Measurements from ENCODE around the gene FCHSD2. TPM values are rescaled to one million over a fixed set of nuclear protein-coding genes. Genes with fewer than 3 reads are reported as not detected.

Gene FCHSD2
- total and polyA plus RNA-seq, 2 donors (not counting 3 experiments of a cell fraction or from before 2014, with no cell fraction given): 20.8 to 56.9 TPM

- no peak overlapping the region for H3K9ac ChIP-seq (replicated peaks; ENCODE audit: extremely low read depth, insufficient read depth, low read length)
- H4K20me1 ChIP-seq (replicated peaks; ENCODE audit: control insufficient read depth, extremely low read depth, insufficient read depth, low read length): no peaks in the 10 kb centered on the region
- H3K9me1 ChIP-seq (replicated peaks; ENCODE audit: control insufficient read depth, extremely low read depth, insufficient read depth, low read length): no peaks in the 10 kb centered on the region
- intact Hi-C loops (cut with micrococcal nuclease): no loop called here
- no peak overlapping the region for H3K27ac ChIP-seq (ENCODE audit: insufficient read depth, low read depth, low read length)
- H3K4me3 ChIP-seq (replicated peaks in 1 of 3; ENCODE audit: insufficient read depth in 1 of 3, low read depth in 1 of 3, low read length in 3 of 3): no peak overlapping the region
- ChIA-PET POLR2A (no interaction called here), CTCF (interaction anchor here (1.0 kb wide), 1 partner anchor 14 kb away, joined by 3 read pairs; no protein-coding TSS in a partner anchor)
- peaks cover 2% of the 10 kb centered on the region for H3K79me2 ChIP-seq (ENCODE audit: control insufficient read depth, insufficient read depth, low read length)
- dilution Hi-C loops (cut with MboI; ENCODE audit: extremely low pct_ligation_motif_present, low sequenced_read_pairs): no loop called here
- FAIRE-seq (no peak), DNase-seq (ENCODE audit: low read depth, low spot score) (no peak)
- no peaks in the 10 kb centered on the region for H3K27me3 ChIP-seq (ENCODE audit: control insufficient read depth in 2 of 2, insufficient read depth in 2 of 2, low read length in 2 of 2)
- TF ChIP-seq FOS (IDR thresholded peaks at IDR 0.05; ENCODE audit: borderline replicate concordance, insufficient read depth, low read length) (no peak), POLR2AphosphoS5 (IDR thresholded peaks at IDR 0.05; ENCODE audit: insufficient read depth, low read depth, low read length) (no peak), POLR2A (IDR thresholded peaks at IDR 0.05; ENCODE audit: low read depth, low read length) (no peak), MYC (IDR thresholded peaks at IDR 0.05; ENCODE audit: low read depth, low read length) (no peak), JUN (IDR thresholded peaks at IDR 0.05; ENCODE audit: borderline replicate concordance, insufficient read depth, insufficient read length, low read depth) (no peak)
- peaks cover 2 to 4% of the 10 kb centered on the region in 2 experiments for H3K36me3 ChIP-seq (ENCODE audit: control insufficient read depth in 2 of 2, extremely low read depth in 1 of 2, insufficient read depth in 2 of 2, low read length in 2 of 2)
- H3K4me2 ChIP-seq (ENCODE audit: insufficient read depth, low read length): no peak overlapping the region
- H3K4me1 ChIP-seq (ENCODE audit: control insufficient read depth, extremely low read depth, insufficient read depth, low read length): no peaks in the 10 kb centered on the region
- H2AFZ ChIP-seq (ENCODE audit: low read depth, low read length): no peak overlapping the region
- BruUV-seq (replicated peaks): no TSS peak
- H3K9me3 ChIP-seq (replicated peaks; ENCODE audit: control insufficient read depth, insufficient read depth, low read length): no peaks in the 10 kb centered on the region
Observed at GRCh38 chr11:72975778-72976521, 166.2 kb downstream of the FCHSD2 start.

GRCh38 chr11:72974487-72975205 is 167.5 kb downstream of the FCHSD2 start:
- H3K36me3 ChIP-seq (ENCODE audit: control insufficient read depth in 2 of 2, extremely low read depth in 1 of 2, insufficient read depth in 2 of 2, low read length in 2 of 2): peaks cover under 1 to 2% of the 10 kb centered on the region in 2 experiments
- no peaks in the 10 kb centered on the region for H3K4me1 ChIP-seq (ENCODE audit: control insufficient read depth, extremely low read depth, insufficient read depth, low read length)
- H3K27me3 ChIP-seq (ENCODE audit: control insufficient read depth in 2 of 2, insufficient read depth in 2 of 2, low read length in 2 of 2): no peaks in the 10 kb centered on the region
- CTCF ChIA-PET: no interaction called here
- H3K9me1 ChIP-seq (replicated peaks; ENCODE audit: control insufficient read depth, extremely low read depth, insufficient read depth, low read length): no peaks in the 10 kb centered on the region
- dilution Hi-C loops (cut with MboI; ENCODE audit: extremely low pct_ligation_motif_present, low sequenced_read_pairs): no loop called here
- peaks cover 2% of the 10 kb centered on the region for H3K79me2 ChIP-seq (ENCODE audit: control insufficient read depth, insufficient read depth, low read length)
- H4K20me1 ChIP-seq (replicated peaks; ENCODE audit: control insufficient read depth, extremely low read depth, insufficient read depth, low read length): no peaks in the 10 kb centered on the region
- no peak overlapping the region for H3K27ac ChIP-seq (ENCODE audit: insufficient read depth, low read depth, low read length)
- no peak overlapping the region for H2AFZ ChIP-seq (ENCODE audit: low read depth, low read length)
- H3K4me2 ChIP-seq (ENCODE audit: insufficient read depth, low read length): no peak overlapping the region
- POLR2A ChIA-PET: no interaction called here
- H3K9ac ChIP-seq (replicated peaks; ENCODE audit: extremely low read depth, insufficient read depth, low read length): no peak overlapping the region
- FAIRE-seq (no peak), DNase-seq (ENCODE audit: low read depth, low spot score) (no peak)
- H3K4me3 ChIP-seq (replicated peaks in 1 of 3; ENCODE audit: insufficient read depth in 1 of 3, low read depth in 1 of 3, low read length in 3 of 3): no peak overlapping the region
- no peaks in the 10 kb centered on the region for H3K9me3 ChIP-seq (replicated peaks; ENCODE audit: control insufficient read depth, insufficient read depth, low read length)
- intact Hi-C loops (cut with micrococcal nuclease): no loop called here
- BruUV-seq (replicated peaks): no TSS peak
- TF ChIP-seq GATA2 (IDR thresholded peaks at IDR 0.05; ENCODE audit: insufficient read depth, insufficient read length, low read depth, low read length): no peak
- TF ChIP-seq MYC (IDR thresholded peaks at IDR 0.05; ENCODE audit: low read depth, low read length): no peak
- TF ChIP-seq CTCF (IDR thresholded peaks at IDR 0.05; ENCODE audit: extremely low read depth in 1 of 2, insufficient read depth in 1 of 2, low read depth in 1 of 2, low read length in 2 of 2): no peak
- no peak for TF ChIP-seq MAX (IDR thresholded peaks at IDR 0.05; ENCODE audit: insufficient read depth, insufficient read length)
- no peak for TF ChIP-seq POLR2AphosphoS5 (IDR thresholded peaks at IDR 0.05; ENCODE audit: insufficient read depth, low read depth, low read length)
- TF ChIP-seq FOS (IDR thresholded peaks at IDR 0.05; ENCODE audit: borderline replicate concordance, insufficient read depth, low read length): no peak
- TF ChIP-seq EZH2 (IDR thresholded peaks at IDR 0.05; ENCODE audit: borderline replicate concordance, low read depth, low read length, severe bottlenecking): no peak
- TF ChIP-seq POLR2A (IDR thresholded peaks at IDR 0.05; ENCODE audit: low read depth, low read length): no peak
- no peak for TF ChIP-seq JUN (IDR thresholded peaks at IDR 0.05; ENCODE audit: borderline replicate concordance, insufficient read depth, insufficient read length, low read depth)

Data from endothelial cell of umbilical vein (primary cell).